Lower lobe of right lung (tissue), 2 donors: ENCODE data around the gene CACNA1F. TPM values are rescaled to one million over a fixed set of nuclear protein-coding genes. Genes with fewer than 3 reads are reported as not detected.

Experiments
- ATAC-seq, 2 donors: fragments of 200-7000 bp; cut with Tn5 transposase; one replicate each; pipeline ENCODE4 v1.9.1; 2020 to 2022; ENCODE audit warnings: mild to moderate bottlenecking in 2 of 2, moderate library complexity in 2 of 2
- DNase-seq: peaks from one replicate; pipeline ENCODE4 v3.0.0-alpha.2; 2020
- H3K27ac ChIP-seq: fragments of 200-600 bp; one replicate; pipeline ENCODE4 v1.8.0; 2022
- H3K27me3 ChIP-seq: fragments of 200-600 bp; one replicate; pipeline ENCODE4 v1.8.0; 2022; ENCODE audit warnings: low read depth
- H3K36me3 ChIP-seq: fragments of 200-600 bp; one replicate; pipeline ENCODE4 v1.8.0; 2022; ENCODE audit warnings: mild to moderate bottlenecking
- H3K4me1 ChIP-seq: fragments of 200-600 bp; one replicate; pipeline ENCODE4 v1.8.0; 2022
- H3K4me3 ChIP-seq: fragments of 200-600 bp; one replicate; pipeline ENCODE4 v1.8.0; 2022; ENCODE audit warnings: mild to moderate bottlenecking
- H3K9me3 ChIP-seq: fragments of 200-600 bp; one replicate; pipeline ENCODE4 v1.8.0; 2022
- intact Hi-C: fragments of 100-400 bp; cut with DNase I; formaldehyde crosslinking; loops from one replicate; pipeline ENCODE4 v1.11.0; 2022
- total RNA-seq: library from RNA; stranded (reverse); fragmentation: NEBNext Ultra II Directional; extraction: Animal tissue kit (Norgen Biotek cat#: 25700); gene quantifications from one replicate; pipeline ENCODE4 v1.2.1, GENCODE V29; 2021
- TF ChIP-seq, protein P1 (sequence below): fragments of 200-600 bp; IDR thresholded peaks from one replicate; pipeline ENCODE4 v1.8.0; 2022; ENCODE audit warnings: antibody characterized with exemption, mild to moderate bottlenecking
- donor health status: DM: no; HTN: yes; CAD: no; lungs with severe emphysema.

The CACNA1F gene
- total RNA-seq, 1 donor from 2014 or later, result 1.4 TPM

DNA sequence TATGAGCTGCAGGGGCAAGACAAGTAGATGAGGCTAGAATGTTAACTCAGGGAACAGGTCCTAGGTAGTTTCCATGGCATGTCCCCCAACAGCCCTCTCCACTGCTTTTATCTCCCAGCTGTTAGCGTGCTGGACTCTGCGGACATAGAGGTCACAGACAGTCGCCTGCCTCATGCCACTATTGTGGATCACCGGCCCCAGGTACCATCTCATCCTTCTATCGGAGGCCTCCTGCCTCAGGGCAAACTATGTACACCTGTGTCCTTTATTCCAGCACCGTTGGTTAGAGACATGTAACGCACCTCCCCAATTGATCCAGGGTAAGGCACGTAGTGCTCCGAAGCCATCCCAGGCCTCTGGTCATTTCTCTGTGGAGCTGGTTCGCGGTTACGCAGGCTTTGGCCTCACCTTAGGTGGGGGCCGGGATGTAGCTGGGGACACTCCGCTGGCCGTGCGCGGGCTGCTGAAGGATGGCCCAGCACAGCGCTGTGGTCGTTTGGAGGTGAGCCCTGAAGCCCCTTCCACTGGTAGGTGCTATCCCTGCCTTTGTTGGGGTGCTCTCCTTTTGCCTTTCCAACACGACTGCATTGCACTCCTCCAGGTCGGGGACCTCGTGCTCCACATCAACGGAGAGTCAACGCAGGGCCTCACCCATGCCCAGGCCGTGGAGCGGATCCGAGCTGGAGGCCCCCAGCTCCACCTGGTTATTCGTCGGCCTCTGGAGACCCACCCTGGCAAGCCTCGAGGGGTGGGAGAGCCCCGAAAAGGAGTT, 68.4 kb downstream of the CACNA1F start:
- no peaks in the 10 kb centered on the region for H3K27me3 ChIP-seq
- no peak overlapping the region for H3K4me3 ChIP-seq
- TF ChIP-seq, protein P1, sequence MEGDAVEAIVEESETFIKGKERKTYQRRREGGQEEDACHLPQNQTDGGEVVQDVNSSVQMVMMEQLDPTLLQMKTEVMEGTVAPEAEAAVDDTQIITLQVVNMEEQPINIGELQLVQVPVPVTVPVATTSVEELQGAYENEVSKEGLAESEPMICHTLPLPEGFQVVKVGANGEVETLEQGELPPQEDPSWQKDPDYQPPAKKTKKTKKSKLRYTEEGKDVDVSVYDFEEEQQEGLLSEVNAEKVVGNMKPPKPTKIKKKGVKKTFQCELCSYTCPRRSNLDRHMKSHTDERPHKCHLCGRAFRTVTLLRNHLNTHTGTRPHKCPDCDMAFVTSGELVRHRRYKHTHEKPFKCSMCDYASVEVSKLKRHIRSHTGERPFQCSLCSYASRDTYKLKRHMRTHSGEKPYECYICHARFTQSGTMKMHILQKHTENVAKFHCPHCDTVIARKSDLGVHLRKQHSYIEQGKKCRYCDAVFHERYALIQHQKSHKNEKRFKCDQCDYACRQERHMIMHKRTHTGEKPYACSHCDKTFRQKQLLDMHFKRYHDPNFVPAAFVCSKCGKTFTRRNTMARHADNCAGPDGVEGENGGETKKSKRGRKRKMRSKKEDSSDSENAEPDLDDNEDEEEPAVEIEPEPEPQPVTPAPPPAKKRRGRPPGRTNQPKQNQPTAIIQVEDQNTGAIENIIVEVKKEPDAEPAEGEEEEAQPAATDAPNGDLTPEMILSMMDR, result no peak
- DNase-seq, result no peak
- ATAC-seq, result no peak
- intact Hi-C loops, result no loop called here
- no peaks in the 10 kb centered on the region for H3K36me3 ChIP-seq
- H3K27ac ChIP-seq, result peak overlapping the region; percentile 87
- H3K4me1 ChIP-seq, result peaks cover 19% of the 10 kb centered on the region
- no peaks in the 10 kb centered on the region for H3K9me3 ChIP-seq

GRCh38 chrX:49163555-49164419, 69.4 kb downstream of the CACNA1F start:
- Histone ChIP-seq H3K9me3 (no peaks in the 10 kb centered on the region), H3K27me3 (no peaks in the 10 kb centered on the region), H3K27ac (peak overlapping the region; percentile 87), H3K36me3 (no peaks in the 10 kb centered on the region), H3K4me1 (peaks cover 19% of the 10 kb centered on the region), H3K4me3 (peak overlapping the region; percentile 51)
- intact Hi-C loops, result no loop called here
- TF ChIP-seq, protein P1, result peak; percentile 76
- peak; percentile 91 for DNase-seq
- peak; percentile 85 to 91 for ATAC-seq

DNA sequence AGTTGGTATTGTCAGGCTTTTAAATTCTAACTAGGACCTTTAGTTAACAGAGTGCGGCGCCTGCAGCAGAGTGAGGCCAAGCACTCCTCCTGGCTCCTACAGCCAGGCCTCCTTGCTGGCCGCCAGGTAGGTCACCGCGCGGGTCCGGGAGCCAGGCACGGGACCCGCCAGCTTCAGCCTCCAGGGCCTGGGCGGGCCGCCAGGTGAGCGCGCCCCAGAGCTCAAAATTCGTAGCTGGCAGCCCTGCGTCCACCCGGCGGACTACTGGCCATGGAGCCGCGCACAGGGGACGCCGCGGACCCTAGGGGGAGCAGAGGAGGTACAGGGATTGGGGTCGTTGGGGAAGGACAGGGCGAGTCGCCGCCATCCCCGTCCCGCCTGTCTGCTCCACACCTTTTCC, 70.5 kb downstream of the CACNA1F start, which contains the start of gene MAGIX:
MAGIX (plus strand) TSS at position 139 of the 400 bp plus-strand sequence; CDS start at position 271, 132 bp downstream.
- TF ChIP-seq, protein P1, result no peak
- intact Hi-C loops, result no loop called here
- no peaks in the 10 kb centered on the region for H3K36me3 ChIP-seq
- H3K4me3 ChIP-seq, result peak within 1 kb of the TSS; percentile 51
- DNase-seq, result no peak
- no peaks in the 10 kb centered on the region for H3K27me3 ChIP-seq
- H3K9me3 ChIP-seq, result no peaks in the 10 kb centered on the region
- peak within 1 kb of the TSS; percentile 87 for H3K27ac ChIP-seq
- ATAC-seq, result peak in 1 of 2 donors; percentile 15
- H3K4me1 ChIP-seq, result peaks cover 14% of the 10 kb centered on the region

- intact Hi-C loops, result no loop called here
- DNase-seq (no peak), ATAC-seq (no peak)
- Histone ChIP-seq H3K36me3 (no peaks in the 10 kb centered on the region), H3K27me3 (no peaks in the 10 kb centered on the region), H3K4me1 (peaks cover 7% of the 10 kb centered on the region), H3K4me3 (no peak overlapping the region), H3K9me3 (no peaks in the 10 kb centered on the region), H3K27ac (no peak overlapping the region)
- TF ChIP-seq, protein P1, result no peak
Measured at GRCh38 chrX:49161632-49162031, 71.5 kb downstream of the CACNA1F start.

GRCh38 chrX:49160908-49161307, 72.2 kb downstream of the CACNA1F start:
- intact Hi-C loops, result no loop called here
- no peak overlapping the region for H3K27ac ChIP-seq
- no peak overlapping the region for H3K4me3 ChIP-seq
- no peaks in the 10 kb centered on the region for H3K9me3 ChIP-seq
- DNase-seq (no peak), ATAC-seq (no peak)
- no peaks in the 10 kb centered on the region for H3K27me3 ChIP-seq
- H3K36me3 ChIP-seq, result no peaks in the 10 kb centered on the region
- TF ChIP-seq, protein P1, result no peak
- H3K4me1 ChIP-seq, result peaks cover 7% of the 10 kb centered on the region
